ENCODE results near the gene RAET1G.
"Not testable (repeated sequence)": the region's sequence is repeated elsewhere in the genome, so short reads cannot be mapped to it uniquely, and the experiment has no call there.

Gene RAET1G

GRCh38 chr6:149951626-149952025, 28.7 kb upstream of the RAET1G start:
- no peak for TF ChIP-seq CTCF (conservative IDR thresholded peaks at IDR 0.05)
- no peak for TF ChIP-seq ZFX (IDR thresholded peaks at IDR 0.05)
- H3K27ac ChIP-seq: no peak overlapping the region

GRCh38 chr6:149951096-149951495, 28.2 kb upstream of the RAET1G start:
- H3K27ac ChIP-seq: no peak overlapping the region
- TF ChIP-seq CTCF (conservative IDR thresholded peaks at IDR 0.05): no peak
- TF ChIP-seq ZFX (IDR thresholded peaks at IDR 0.05): no peak

- TF ChIP-seq ZFX (IDR thresholded peaks at IDR 0.05) (no peak), CTCF (conservative IDR thresholded peaks at IDR 0.05) (no peak)
These were observed 27.5 kb upstream of the RAET1G start for GRCh38 chr6:149950423-149950822.

GRCh38 chr6:149948616-149949015, 25.7 kb upstream of the RAET1G start:
- no peak overlapping the region for H3K27ac ChIP-seq
- TF ChIP-seq ZFX (IDR thresholded peaks at IDR 0.05) (no peak), CTCF (conservative IDR thresholded peaks at IDR 0.05) (no peak)

More at GRCh38 chr6:149950423-149950822, 27.5 kb upstream of the RAET1G start:
- no peak overlapping the region for H3K27ac ChIP-seq

GRCh38 chr6:149948011-149948410, 25.1 kb upstream of the RAET1G start:
- no peak overlapping the region for H3K27ac ChIP-seq
- TF ChIP-seq ZFX (IDR thresholded peaks at IDR 0.05): no peak

GRCh38 chr6:149947533-149947932, 24.6 kb upstream of the RAET1G start:
- not testable (repeated sequence) for H3K27ac ChIP-seq

- H3K27ac ChIP-seq: not testable (repeated sequence)
These were observed 23.7 kb upstream of the RAET1G start for GRCh38 chr6:149946631-149947030.

GRCh38 chr6:149945276-149945675, 22.4 kb upstream of the RAET1G start:
- H3K27ac ChIP-seq: not testable (repeated sequence)

GRCh38 chr6:149943321-149943720, 20.4 kb upstream of the RAET1G start:
- not testable (repeated sequence) for H3K27ac ChIP-seq

GRCh38 chr6:149942461-149942829, 19.5 kb upstream of the RAET1G start:
- peak overlapping the region; percentile 4; the same call in 1 of the 2 replicates for H3K27ac ChIP-seq
- TF ChIP-seq ZFX (IDR thresholded peaks at IDR 0.05) (no peak), CTCF (conservative IDR thresholded peaks at IDR 0.05) (no peak)

All from C4-2B (cell line).